OCI-LY7 (cell line): ENCODE measurements around the gene KLRF1.

Experiments
- EZH2phosphoT487 ChIP-seq: fragments of 200-600 bp; sonication (generic); IDR thresholded peaks from 2 replicates; pipeline ENCODE4 v1.6.1; 2018; ENCODE audit warnings: low read depth, borderline replicate concordance, mild to moderate bottlenecking, mixed run types, antibody characterized with exemption, low read length, moderate library complexity, mixed read lengths
- TF ChIP-seq, protein P1 (sequence below): fragments of 200-600 bp; sonication (generic); conservative IDR thresholded peaks from 2 replicates; pipeline ENCODE4 v1.5.1; 2014; ENCODE audit warnings: mild to moderate bottlenecking, antibody characterized with exemption, low read length, moderate library complexity, mixed read lengths

DNA sequence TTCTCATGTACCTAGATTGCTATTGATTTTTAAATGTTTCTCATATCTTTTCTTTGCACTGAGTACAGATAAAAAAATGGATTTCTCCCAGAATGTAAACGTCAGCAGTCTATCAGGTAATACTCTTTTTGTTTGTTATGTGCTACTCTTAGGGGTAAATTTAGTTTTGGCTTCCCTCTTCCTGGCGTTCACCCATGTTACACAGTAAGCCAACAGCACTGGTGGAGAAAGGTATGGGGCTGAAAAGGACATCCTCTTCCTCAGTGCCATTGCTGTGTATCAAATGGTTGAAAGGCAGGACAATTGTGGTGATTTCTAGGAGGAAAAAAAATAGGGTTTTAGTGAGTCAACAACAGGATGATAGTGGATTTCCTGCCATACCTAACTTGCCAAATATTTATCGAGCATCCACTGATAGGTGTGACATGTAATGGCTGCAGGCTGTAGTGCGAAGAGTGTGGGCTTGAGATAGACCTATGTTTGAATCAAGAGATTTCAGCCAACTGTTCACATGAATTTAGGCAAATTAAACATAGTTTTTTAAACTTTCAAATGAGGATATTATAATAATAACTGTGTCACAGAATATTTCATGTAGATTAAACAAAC is 61.5 kb downstream of the KLRF1 start:
- TF ChIP-seq, protein P1, sequence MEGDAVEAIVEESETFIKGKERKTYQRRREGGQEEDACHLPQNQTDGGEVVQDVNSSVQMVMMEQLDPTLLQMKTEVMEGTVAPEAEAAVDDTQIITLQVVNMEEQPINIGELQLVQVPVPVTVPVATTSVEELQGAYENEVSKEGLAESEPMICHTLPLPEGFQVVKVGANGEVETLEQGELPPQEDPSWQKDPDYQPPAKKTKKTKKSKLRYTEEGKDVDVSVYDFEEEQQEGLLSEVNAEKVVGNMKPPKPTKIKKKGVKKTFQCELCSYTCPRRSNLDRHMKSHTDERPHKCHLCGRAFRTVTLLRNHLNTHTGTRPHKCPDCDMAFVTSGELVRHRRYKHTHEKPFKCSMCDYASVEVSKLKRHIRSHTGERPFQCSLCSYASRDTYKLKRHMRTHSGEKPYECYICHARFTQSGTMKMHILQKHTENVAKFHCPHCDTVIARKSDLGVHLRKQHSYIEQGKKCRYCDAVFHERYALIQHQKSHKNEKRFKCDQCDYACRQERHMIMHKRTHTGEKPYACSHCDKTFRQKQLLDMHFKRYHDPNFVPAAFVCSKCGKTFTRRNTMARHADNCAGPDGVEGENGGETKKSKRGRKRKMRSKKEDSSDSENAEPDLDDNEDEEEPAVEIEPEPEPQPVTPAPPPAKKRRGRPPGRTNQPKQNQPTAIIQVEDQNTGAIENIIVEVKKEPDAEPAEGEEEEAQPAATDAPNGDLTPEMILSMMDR: no peak
- TF ChIP-seq EZH2phosphoT487: no peak
